T-helper 1 cell treated with Interleukin-12 subunit alpha and Interleukin-12 subunit beta and Interleukin-4 antibody, amounts not matched to agents 30 ng/mL and 1 ng/mL, for 36 hours (primary cell): ENCODE results near the gene TNIP2. TPM values are rescaled to one million over a fixed set of nuclear protein-coding genes. Genes with fewer than 3 reads are reported as not detected.

Experiments used
- intact Hi-C: fragments of 100-400 bp; cut with micrococcal nuclease; formaldehyde crosslinking; loops from one replicate; pipeline ENCODE4 v1.15.1; 2024
- total RNA-seq: library from RNA; stranded (reverse); gene quantifications from 2 replicates; pipeline ENCODE4 v1.2.3, GENCODE V29; 2022

The TNIP2 gene
- total RNA-seq = 84.7 and 85.3 TPM in 2 replicates

GRCh38 chr4:2755821-2756690 lies at the start of gene TNIP2:
Gene TNIP2, minus strand, starts transcription at chr4:2756336. Its CDS starts 47 bp downstream, at chr4:2756289.
- intact Hi-C loops = loop anchor here (1.0 to 2.0 kb wide), 10 partner anchors 8 to 537 kb away; partner anchors contain the start of genes GRK4, HAUS3, HTT and HTT-AS

GRCh38 chr4:2804973-2805501 lies 48.9 kb upstream of the TNIP2 start:
- intact Hi-C loops = no loop called here

GRCh38 chr4:2804449-2804972 lies 48.4 kb upstream of the TNIP2 start:
- intact Hi-C loops = no loop called here

GRCh38 chr4:2803624-2804448 lies 47.7 kb upstream of the TNIP2 start:
- intact Hi-C loops = no loop called here

GRCh38 chr4:2802618-2803531 lies 46.7 kb upstream of the TNIP2 start:
- intact Hi-C loops = no loop called here

- intact Hi-C loops = no loop called here
These were observed 44.8 kb upstream of the TNIP2 start for GRCh38 chr4:2800691-2801596.

GRCh38 chr4:2799971-2800690 lies 44.0 kb upstream of the TNIP2 start:
- intact Hi-C loops = loop anchor here (2.0 to 5.0 kb wide), 2 partner anchors 37 to 43 kb away; partner anchors contain the start of gene TNIP2

- intact Hi-C loops = loop anchor here (2.0 to 5.0 kb wide), 2 partner anchors 38 to 43 kb away; partner anchors contain the start of gene TNIP2
These were observed 43.2 kb upstream of the TNIP2 start for GRCh38 chr4:2799224-2799911.

- intact Hi-C loops = loop anchor here (1.0 to 5.0 kb wide), 5 partner anchors 13 to 52 kb away; partner anchors contain the start of gene TNIP2
These were observed 42.5 kb upstream of the TNIP2 start for GRCh38 chr4:2798399-2799223.

GRCh38 chr4:2797545-2798305 lies 41.6 kb upstream of the TNIP2 start:
- intact Hi-C loops = loop anchor here (1.0 to 5.0 kb wide), 5 partner anchors 12 to 51 kb away; partner anchors contain the start of gene TNIP2

- intact Hi-C loops = loop anchor here (5.0 kb wide), 1 partner anchor 40 kb away; no protein-coding TSS in a partner anchor
These were observed 40.9 kb upstream of the TNIP2 start for GRCh38 chr4:2796849-2797544.

- intact Hi-C loops = loop anchor here (5.0 kb wide), 1 partner anchor 41 kb away; no protein-coding TSS in a partner anchor
These were observed 40.0 kb upstream of the TNIP2 start for GRCh38 chr4:2795893-2796848.

- intact Hi-C loops = loop anchor here (5.0 kb wide), 1 partner anchor 42 kb away; no protein-coding TSS in a partner anchor
These were observed 39.3 kb upstream of the TNIP2 start for GRCh38 chr4:2795300-2795892.
